ENCODE data around the gene UQCR10.

UQCR10 gene

GRCh38 chr22:29762263-29762662 lies 4.9 kb upstream of the UQCR10 start:
- WGBS, 2 experiments, result 75 to 81% methylated on average over 15 of the region's 15 CpGs
- Histone ChIP-seq H3K9me3 (ENCODE audit: control insufficient read depth, low read length) (no peaks in the 10 kb centered on the region), H3K36me3 (ENCODE audit: control insufficient read depth, insufficient read depth, low read length) (no peaks in the 10 kb centered on the region), H3K4me3 (ENCODE audit: insufficient read depth, low read depth, low read length) (no peak overlapping the region), H3K27me3 (ENCODE audit: control insufficient read depth, insufficient read depth, low read length, poor library complexity, severe bottlenecking) (no peaks in the 10 kb centered on the region), H3K27ac (ENCODE audit: insufficient read depth, low read depth, low read length, poor library complexity, severe bottlenecking) (no peak overlapping the region), H3K4me1 (ENCODE audit: control insufficient read depth, insufficient read depth, low read length) (peaks cover 18% of the 10 kb centered on the region)

- H3K27me3 ChIP-seq (ENCODE audit: control insufficient read depth, insufficient read depth, low read length, poor library complexity, severe bottlenecking), result no peaks in the 10 kb centered on the region
- H3K27ac ChIP-seq (ENCODE audit: insufficient read depth, low read depth, low read length, poor library complexity, severe bottlenecking), result no peak overlapping the region
- no peaks in the 10 kb centered on the region for H3K9me3 ChIP-seq (ENCODE audit: control insufficient read depth, low read length)
- H3K4me1 ChIP-seq (ENCODE audit: control insufficient read depth, insufficient read depth, low read length), result peaks cover 14% of the 10 kb centered on the region
- H3K4me3 ChIP-seq (ENCODE audit: insufficient read depth, low read depth, low read length), result peak overlapping the region; percentile 97
- peaks cover 15% of the 10 kb centered on the region for H3K36me3 ChIP-seq (ENCODE audit: control insufficient read depth, insufficient read depth, low read length)
- 63 to 65% methylated on average over 15 of the region's 15 CpGs for WGBS, 2 experiments
Measured at GRCh38 chr22:29765905-29766631, 1.1 kb upstream of the UQCR10 start.

GRCh38 chr22:29766632-29767170 lies 468 bp upstream of the UQCR10 start, which contains the start of gene ZMAT5:
TSS of gene ZMAT5 (minus strand) at chr22:29767007. CDS start at chr22:29748544, 18,463 bp downstream.
- Histone ChIP-seq H3K36me3 (ENCODE audit: control insufficient read depth, insufficient read depth, low read length) (peaks cover 15% of the 10 kb centered on the region), H3K27me3 (ENCODE audit: control insufficient read depth, insufficient read depth, low read length, poor library complexity, severe bottlenecking) (no peaks in the 10 kb centered on the region), H3K9me3 (ENCODE audit: control insufficient read depth, low read length) (no peaks in the 10 kb centered on the region), H3K4me1 (ENCODE audit: control insufficient read depth, insufficient read depth, low read length) (peaks cover 14% of the 10 kb centered on the region), H3K4me3 (ENCODE audit: insufficient read depth, low read depth, low read length) (peak within 1 kb of the TSS; percentile 97), H3K27ac (ENCODE audit: insufficient read depth, low read depth, low read length, poor library complexity, severe bottlenecking) (peak within 1 kb of the TSS; percentile 90)
- WGBS, 2 experiments, result 1% methylated on average over 32 of the region's 32 CpGs

- H3K27me3 ChIP-seq (ENCODE audit: control insufficient read depth, insufficient read depth, low read length, poor library complexity, severe bottlenecking), result no peaks in the 10 kb centered on the region
- 74 to 76% methylated on average over 6 of the region's 6 CpGs for WGBS, 2 experiments
- H3K9me3 ChIP-seq (ENCODE audit: control insufficient read depth, low read length), result no peaks in the 10 kb centered on the region
- peaks cover 14% of the 10 kb centered on the region for H3K4me1 ChIP-seq (ENCODE audit: control insufficient read depth, insufficient read depth, low read length)
- H3K36me3 ChIP-seq (ENCODE audit: control insufficient read depth, insufficient read depth, low read length), result peaks cover 15% of the 10 kb centered on the region
- H3K4me3 ChIP-seq (ENCODE audit: insufficient read depth, low read depth, low read length), result peak overlapping the region; percentile 97
- H3K27ac ChIP-seq (ENCODE audit: insufficient read depth, low read depth, low read length, poor library complexity, severe bottlenecking), result no peak overlapping the region
Measured at GRCh38 chr22:29768052-29768693, 1.0 kb downstream of the UQCR10 start.

GRCh38 chr22:29769723-29770321 lies 2.7 kb downstream of the UQCR10 start:
- H3K9me3 ChIP-seq (ENCODE audit: control insufficient read depth, low read length), result no peaks in the 10 kb centered on the region
- peaks cover 14% of the 10 kb centered on the region for H3K4me1 ChIP-seq (ENCODE audit: control insufficient read depth, insufficient read depth, low read length)
- WGBS, 2 experiments, result 90 to 92% methylated on average over 2 of the region's 2 CpGs
- H3K36me3 ChIP-seq (ENCODE audit: control insufficient read depth, insufficient read depth, low read length), result peaks cover 15% of the 10 kb centered on the region
- H3K27ac ChIP-seq (ENCODE audit: insufficient read depth, low read depth, low read length, poor library complexity, severe bottlenecking), result no peak overlapping the region
- no peak overlapping the region for H3K4me3 ChIP-seq (ENCODE audit: insufficient read depth, low read depth, low read length)
- H3K27me3 ChIP-seq (ENCODE audit: control insufficient read depth, insufficient read depth, low read length, poor library complexity, severe bottlenecking), result no peaks in the 10 kb centered on the region

GRCh38 chr22:29772170-29772641 lies 5.0 kb downstream of the UQCR10 start:
- Histone ChIP-seq H3K36me3 (ENCODE audit: control insufficient read depth, insufficient read depth, low read length) (peaks cover 15% of the 10 kb centered on the region), H3K4me1 (ENCODE audit: control insufficient read depth, insufficient read depth, low read length) (peaks cover 7% of the 10 kb centered on the region), H3K27me3 (ENCODE audit: control insufficient read depth, insufficient read depth, low read length, poor library complexity, severe bottlenecking) (no peaks in the 10 kb centered on the region), H3K27ac (ENCODE audit: insufficient read depth, low read depth, low read length, poor library complexity, severe bottlenecking) (no peak overlapping the region), H3K9me3 (ENCODE audit: control insufficient read depth, low read length) (no peaks in the 10 kb centered on the region), H3K4me3 (ENCODE audit: insufficient read depth, low read depth, low read length) (no peak overlapping the region)
- WGBS, 2 experiments, result 67 to 74% methylated on average over 5 of the region's 5 CpGs

GRCh38 chr22:29773233-29773632 lies 6.1 kb downstream of the UQCR10 start:
- Histone ChIP-seq H3K36me3 (ENCODE audit: control insufficient read depth, insufficient read depth, low read length) (peaks cover 15% of the 10 kb centered on the region), H3K27ac (ENCODE audit: insufficient read depth, low read depth, low read length, poor library complexity, severe bottlenecking) (no peak overlapping the region), H3K27me3 (ENCODE audit: control insufficient read depth, insufficient read depth, low read length, poor library complexity, severe bottlenecking) (no peaks in the 10 kb centered on the region), H3K4me1 (ENCODE audit: control insufficient read depth, insufficient read depth, low read length) (peaks cover 2% of the 10 kb centered on the region), H3K9me3 (ENCODE audit: control insufficient read depth, low read length) (no peaks in the 10 kb centered on the region), H3K4me3 (ENCODE audit: insufficient read depth, low read depth, low read length) (no peak overlapping the region)
- 67 to 73% methylated on average over 2 of the region's 2 CpGs for WGBS, 2 experiments

- no peak overlapping the region for H3K27ac ChIP-seq (ENCODE audit: insufficient read depth, low read depth, low read length, poor library complexity, severe bottlenecking)
- H3K9me3 ChIP-seq (ENCODE audit: control insufficient read depth, low read length), result no peaks in the 10 kb centered on the region
- 92 to 96% methylated on average over 5 of the region's 5 CpGs for WGBS, 2 experiments
- H3K36me3 ChIP-seq (ENCODE audit: control insufficient read depth, insufficient read depth, low read length), result no peaks in the 10 kb centered on the region
- no peak overlapping the region for H3K4me3 ChIP-seq (ENCODE audit: insufficient read depth, low read depth, low read length)
- peaks cover 23% of the 10 kb centered on the region for H3K4me1 ChIP-seq (ENCODE audit: control insufficient read depth, insufficient read depth, low read length)
- no peaks in the 10 kb centered on the region for H3K27me3 ChIP-seq (ENCODE audit: control insufficient read depth, insufficient read depth, low read length, poor library complexity, severe bottlenecking)
Measured at GRCh38 chr22:29780220-29780619, 13.1 kb downstream of the UQCR10 start.

GRCh38 chr22:29780748-29781676 lies 13.8 kb downstream of the UQCR10 start:
- Histone ChIP-seq H3K27ac (ENCODE audit: insufficient read depth, low read depth, low read length, poor library complexity, severe bottlenecking) (peak overlapping the region; percentile 0), H3K9me3 (ENCODE audit: control insufficient read depth, low read length) (no peaks in the 10 kb centered on the region), H3K4me1 (ENCODE audit: control insufficient read depth, insufficient read depth, low read length) (peaks cover 23% of the 10 kb centered on the region), H3K27me3 (ENCODE audit: control insufficient read depth, insufficient read depth, low read length, poor library complexity, severe bottlenecking) (no peaks in the 10 kb centered on the region), H3K36me3 (ENCODE audit: control insufficient read depth, insufficient read depth, low read length) (no peaks in the 10 kb centered on the region), H3K4me3 (ENCODE audit: insufficient read depth, low read depth, low read length) (no peak overlapping the region)
- WGBS, 2 experiments, result 51 to 58% methylated on average over 8 of the region's 8 CpGs
